T-cell (primary cell): ENCODE results near the gene CAP2. TPM values are rescaled to one million over a fixed set of nuclear protein-coding genes. Genes with fewer than 3 reads are reported as not detected.

Experiments used
- ATAC-seq, 4 experiments: fragments of 200-7000 bp in 3 of 4; fragments of 150-1000 bp in 1 of 4; cut with Tn5 transposase; replicated peaks in 1 of 4; 1 replicate in 3 of 4; 2 replicates in 1 of 4; pipeline ENCODE4 v1.10.0; 2021; ENCODE audit warnings: moderate library complexity in 3 of 4, mild to moderate bottlenecking in 2 of 4, moderate number of reproducible peaks in 1 of 4
- CTCF ChIA-PET, 2 donors: fragments of 300-600 bp; sonication (Branson Sonifier 250); formaldehyde crosslinking; loops; one replicate each; lab custom pipeline; 2022; ENCODE audit warnings: antibody characterized with exemption in 2 of 2; lab: Charles Lee
- POLR2A ChIA-PET, 2 donors: fragments of 300-600 bp; sonication (Branson Sonifier 250); formaldehyde crosslinking; loops; one replicate each; lab custom pipeline; 2022; ENCODE audit warnings: antibody characterized with exemption in 2 of 2; lab: Charles Lee
- DNase-seq, 35 experiments: peaks; one replicate each; pipeline versions ENCODE4 v3.0.0 to v3.0.0-alpha.2; 2013 to 2023
- H3K27ac ChIP-seq: one replicate; pipeline ENCODE4 v1.5.1; 2013; ENCODE audit warnings: low read length
- H3K27me3 ChIP-seq, 2 experiments: replicated peaks in 1 of 2; 1 replicate in 1 of 2; 2 replicates in 1 of 2; pipeline versions ENCODE4 v1.6.1 to v1.7.0; 2013; ENCODE audit warnings: low read length in 1 of 2, mixed read lengths in 1 of 2; ENCODE audit not compliant: control insufficient read depth in 2 of 2, insufficient read depth in 2 of 2; ENCODE audit errors: extremely low read depth in 1 of 2
- H3K36me3 ChIP-seq, 2 donors: 1 replicate in 1 of 2; 2 replicates in 1 of 2; pipeline versions ENCODE4 v1.6.1 to v1.7.0; 2013; ENCODE audit warnings: low read length in 1 of 2; ENCODE audit not compliant: control insufficient read depth in 2 of 2, insufficient read depth in 1 of 2; ENCODE audit errors: extremely low read depth in 1 of 2
- H3K4me1 ChIP-seq, 2 experiments: 1 replicate in 1 of 2; 2 replicates in 1 of 2; pipeline versions ENCODE4 v1.6.1 to v1.7.0; 2013; ENCODE audit warnings: low read length in 2 of 2, mixed read lengths in 1 of 2; ENCODE audit not compliant: insufficient read depth in 2 of 2, control insufficient read depth in 1 of 2; ENCODE audit errors: extremely low read depth in 1 of 2
- H3K4me3 ChIP-seq, 2 donors: 1 replicate in 1 of 2; 2 replicates in 1 of 2; pipeline versions ENCODE4 v1.5.1 to v1.7.0; 2013; ENCODE audit warnings: mild to moderate bottlenecking in 2 of 2, low read length in 1 of 2, moderate library complexity in 1 of 2; ENCODE audit not compliant: control insufficient read depth in 1 of 2; ENCODE audit errors: extremely low read depth in 1 of 2
- H3K9me3 ChIP-seq: 2 replicates; pipeline ENCODE4 v1.7.0; 2013
- H3K27ac Mint-ChIP-seq, 2 donors: one replicate each; pipeline ENCODE4 v1.8.0; 2020 to 2021; ENCODE audit warnings: mild to moderate bottlenecking in 2 of 2, mixed read lengths in 2 of 2
- H3K27me3 Mint-ChIP-seq, 2 donors: one replicate each; pipeline ENCODE4 v1.8.0; 2021 to 2022; ENCODE audit warnings: mixed read lengths in 2 of 2
- H3K36me3 Mint-ChIP-seq: one replicate; pipeline ENCODE4 v1.8.0; 2021; ENCODE audit warnings: mixed read lengths
- H3K4me1 Mint-ChIP-seq, 3 donors: one replicate each; pipeline ENCODE4 v1.8.0; 2020 to 2022; ENCODE audit warnings: mixed read lengths in 3 of 3, mild to moderate bottlenecking in 1 of 3
- H3K4me3 Mint-ChIP-seq, 3 donors: one replicate each; pipeline ENCODE4 v1.8.0; 2020 to 2022; ENCODE audit warnings: mild to moderate bottlenecking in 3 of 3, mixed read lengths in 3 of 3, moderate library complexity in 3 of 3
- H3K9me3 Mint-ChIP-seq, 3 donors: one replicate each; pipeline ENCODE4 v1.8.0; 2020 to 2022; ENCODE audit warnings: mixed read lengths in 3 of 3
- WGBS: methylation state at CpG from one replicate; pipeline ENCODE4 v1.1.5; 2013; ENCODE audit warnings: missing lambda C conversion rate; ENCODE audit not compliant: insufficient coverage; 5-methylcytosine and 5-hydroxymethylcytosine counted together
- total RNA-seq, 35 experiments: library from RNA in 6 of 35; stranded (reverse) in 6 of 35; fragments of 120-200 nt in 1 of 35; gene quantifications; one replicate each; pipeline versions ENCODE4 v1.2.1 to v1.2.4 and lab custom pipeline; 2013 to 2026

Gene CAP2
- total RNA-seq, 5 donors from 2014 or later (not counting 1 experiment from before 2014, with no cell fraction given), result 0.20 TPM; not detected in 4

- no peak overlapping the region for H3K27ac Mint-ChIP-seq
- H3K27me3 Mint-ChIP-seq, result peaks cover 3 to 11% of the 10 kb centered on the region in 2 donors
- H3K36me3 Mint-ChIP-seq, result no peaks in the 10 kb centered on the region
- ChIA-PET POLR2A (no interaction called here), CTCF (interaction anchor here in 1 of 2 donors (1.1 kb wide), 1 partner anchor 295 kb away, joined by 3 read pairs; no protein-coding TSS in a partner anchor)
- Histone ChIP-seq H3K4me1 (no peaks in the 10 kb centered on the region), H3K36me3 (no peaks in the 10 kb centered on the region), H3K4me3 (no peak overlapping the region), H3K9me3 (no peaks in the 10 kb centered on the region), H3K27ac (no peak overlapping the region), H3K27me3 (peaks cover 0 to 3% of the 10 kb centered on the region in 2 experiments)
- H3K4me3 Mint-ChIP-seq, result no peak overlapping the region
- ATAC-seq (no peak), DNase-seq (no peak)
- no peaks in the 10 kb centered on the region for H3K9me3 Mint-ChIP-seq
- 93% methylated on average over 3 of the region's 6 CpGs for WGBS
- H3K4me1 Mint-ChIP-seq, result no peaks in the 10 kb centered on the region
These were observed 113.1 kb downstream of the CAP2 start for GRCh38 chr6:17506531-17506930.

GRCh38 chr6:17506962-17507361 is 113.6 kb downstream of the CAP2 start:
- Mint-ChIP-seq H3K4me1 (no peaks in the 10 kb centered on the region), H3K27me3 (peaks cover 3 to 11% of the 10 kb centered on the region in 2 donors), H3K36me3 (no peaks in the 10 kb centered on the region), H3K9me3 (no peaks in the 10 kb centered on the region), H3K27ac (no peak overlapping the region), H3K4me3 (no peak overlapping the region)
- CTCF ChIA-PET, result no interaction called here
- Histone ChIP-seq H3K4me1 (no peaks in the 10 kb centered on the region), H3K36me3 (no peaks in the 10 kb centered on the region), H3K27me3 (peaks cover 0 to 3% of the 10 kb centered on the region in 2 experiments), H3K4me3 (no peak overlapping the region), H3K27ac (no peak overlapping the region), H3K9me3 (no peaks in the 10 kb centered on the region)
- 82% methylated on average over 6 of the region's 12 CpGs for WGBS
- DNase-seq, result no peak
- POLR2A ChIA-PET, result no interaction called here
- ATAC-seq, result no peak

- Histone ChIP-seq H3K27ac (no peak overlapping the region), H3K36me3 (no peaks in the 10 kb centered on the region), H3K9me3 (no peaks in the 10 kb centered on the region), H3K4me3 (no peak overlapping the region), H3K27me3 (peaks cover 0 to 8% of the 10 kb centered on the region in 2 experiments), H3K4me1 (no peaks in the 10 kb centered on the region)
- Mint-ChIP-seq H3K4me1 (no peaks in the 10 kb centered on the region), H3K9me3 (no peaks in the 10 kb centered on the region), H3K27me3 (peaks cover 3 to 16% of the 10 kb centered on the region in 2 donors), H3K36me3 (no peaks in the 10 kb centered on the region), H3K27ac (no peak overlapping the region), H3K4me3 (no peak overlapping the region)
- no peak for ATAC-seq
- ChIA-PET POLR2A (no interaction called here), CTCF (no interaction called here)
- WGBS, result 77% methylated on average over 5 of the region's 11 CpGs
- DNase-seq, result no peak
These were observed 117.7 kb downstream of the CAP2 start for GRCh38 chr6:17511084-17511483.

GRCh38 chr6:17511580-17511979 is 118.2 kb downstream of the CAP2 start:
- 93% methylated on average over 2 of the region's 7 CpGs for WGBS
- ChIA-PET POLR2A (no interaction called here), CTCF (interaction anchor here in 1 of 2 donors (0.6 kb wide), 1 partner anchor 63 kb away, joined by 3 read pairs; no protein-coding TSS in a partner anchor)
- no peaks in the 10 kb centered on the region for H3K4me1 ChIP-seq
- H3K9me3 Mint-ChIP-seq, result no peaks in the 10 kb centered on the region
- H3K4me3 Mint-ChIP-seq, result no peak overlapping the region
- no peaks in the 10 kb centered on the region for H3K9me3 ChIP-seq
- H3K36me3 Mint-ChIP-seq, result no peaks in the 10 kb centered on the region
- H3K27ac ChIP-seq, result no peak overlapping the region
- peaks cover 3 to 16% of the 10 kb centered on the region in 2 donors for H3K27me3 Mint-ChIP-seq
- no peaks in the 10 kb centered on the region for H3K36me3 ChIP-seq
- no peaks in the 10 kb centered on the region for H3K4me1 Mint-ChIP-seq
- no peak overlapping the region for H3K27ac Mint-ChIP-seq
- DNase-seq, result no peak
- H3K4me3 ChIP-seq, result no peak overlapping the region
- peaks cover 0 to 8% of the 10 kb centered on the region in 2 experiments for H3K27me3 ChIP-seq
- ATAC-seq, result no peak

GRCh38 chr6:17519120-17519519 is 125.7 kb downstream of the CAP2 start:
- H3K4me1 ChIP-seq, result no peaks in the 10 kb centered on the region
- CTCF ChIA-PET, result interaction anchor here in 1 of 2 donors (1.2 kb wide), 1 partner anchor 15 kb away, joined by 3 read pairs; no protein-coding TSS in a partner anchor
- no peaks in the 10 kb centered on the region for H3K9me3 Mint-ChIP-seq
- DNase-seq (no peak), ATAC-seq (no peak)
- H3K36me3 Mint-ChIP-seq, result no peaks in the 10 kb centered on the region
- H3K27me3 ChIP-seq, result peaks cover 0 to under 1% of the 10 kb centered on the region in 2 experiments
- POLR2A ChIA-PET, result no interaction called here
- no peaks in the 10 kb centered on the region for H3K36me3 ChIP-seq
- H3K4me3 ChIP-seq, result no peak overlapping the region
- H3K9me3 ChIP-seq, result no peaks in the 10 kb centered on the region
- no peak overlapping the region for H3K27ac ChIP-seq
- no CpG with 5 or more reads among the region's 5 CpGs for WGBS
- peaks cover 6 to 11% of the 10 kb centered on the region in 2 donors for H3K27me3 Mint-ChIP-seq
- H3K27ac Mint-ChIP-seq, result no peak overlapping the region
- no peaks in the 10 kb centered on the region for H3K4me1 Mint-ChIP-seq
- H3K4me3 Mint-ChIP-seq, result no peak overlapping the region

GRCh38 chr6:17525637-17526036 is 132.2 kb downstream of the CAP2 start:
- 78% methylated on average over 3 of the region's 3 CpGs for WGBS
- ChIA-PET POLR2A (no interaction called here), CTCF (interaction anchor here in 1 of 2 donors (0.5 kb wide), 1 partner anchor 28 kb away, joined by 7 read pairs; no protein-coding TSS in a partner anchor)
- Mint-ChIP-seq H3K4me3 (no peak overlapping the region), H3K4me1 (no peaks in the 10 kb centered on the region), H3K27me3 (peaks cover 8 to 15% of the 10 kb centered on the region in 2 donors), H3K9me3 (no peaks in the 10 kb centered on the region), H3K27ac (no peak overlapping the region), H3K36me3 (no peaks in the 10 kb centered on the region)
- no peaks in the 10 kb centered on the region for H3K9me3 ChIP-seq
- ATAC-seq (no peak), DNase-seq (no peak)
- H3K36me3 ChIP-seq, result no peaks in the 10 kb centered on the region
- peaks cover 0 to 6% of the 10 kb centered on the region in 2 experiments for H3K27me3 ChIP-seq
- no peaks in the 10 kb centered on the region for H3K4me1 ChIP-seq
- H3K4me3 ChIP-seq, result no peak overlapping the region
- H3K27ac ChIP-seq, result no peak overlapping the region
